A549 (cell line): ENCODE measurements around the gene GCC2.

Experiments
- CHD4 ChIP-seq: fragments of 200-600 bp; sonication (generic); IDR thresholded peaks from 2 replicates; pipeline ENCODE4 v1.6.1; 2016; ENCODE audit warnings: antibody characterized with exemption, mild to moderate bottlenecking, borderline replicate concordance
- EP300 ChIP-seq, 2 experiments: fragments of >200 bp; sonication (Bioruptor Twin); formaldehyde crosslinking; IDR thresholded peaks; 2 replicates in 1 of 2; 3 replicates in 1 of 2; pipeline ENCODE4 v1.6.1; 2016 to 2017
- NPAS2 ChIP-seq: fragments of 250-450 bp; sonication (Bioruptor Pico); IDR thresholded peaks from 2 replicates; pipeline ENCODE4 v1.8.0; 2022; ENCODE audit warnings: mild to moderate bottlenecking, moderate library complexity, borderline replicate concordance
- POLR2A ChIP-seq: IDR thresholded peaks from 2 replicates; pipeline ENCODE4 v1.6.1; 2012; ENCODE audit warnings: mild to moderate bottlenecking, low read length
- TF ChIP-seq, protein P1 (sequence below): fragments of >200 bp; sonication (Bioruptor Twin); formaldehyde crosslinking; IDR thresholded peaks from 3 replicates; pipeline ENCODE4 v1.5.1; 2016

DNA sequence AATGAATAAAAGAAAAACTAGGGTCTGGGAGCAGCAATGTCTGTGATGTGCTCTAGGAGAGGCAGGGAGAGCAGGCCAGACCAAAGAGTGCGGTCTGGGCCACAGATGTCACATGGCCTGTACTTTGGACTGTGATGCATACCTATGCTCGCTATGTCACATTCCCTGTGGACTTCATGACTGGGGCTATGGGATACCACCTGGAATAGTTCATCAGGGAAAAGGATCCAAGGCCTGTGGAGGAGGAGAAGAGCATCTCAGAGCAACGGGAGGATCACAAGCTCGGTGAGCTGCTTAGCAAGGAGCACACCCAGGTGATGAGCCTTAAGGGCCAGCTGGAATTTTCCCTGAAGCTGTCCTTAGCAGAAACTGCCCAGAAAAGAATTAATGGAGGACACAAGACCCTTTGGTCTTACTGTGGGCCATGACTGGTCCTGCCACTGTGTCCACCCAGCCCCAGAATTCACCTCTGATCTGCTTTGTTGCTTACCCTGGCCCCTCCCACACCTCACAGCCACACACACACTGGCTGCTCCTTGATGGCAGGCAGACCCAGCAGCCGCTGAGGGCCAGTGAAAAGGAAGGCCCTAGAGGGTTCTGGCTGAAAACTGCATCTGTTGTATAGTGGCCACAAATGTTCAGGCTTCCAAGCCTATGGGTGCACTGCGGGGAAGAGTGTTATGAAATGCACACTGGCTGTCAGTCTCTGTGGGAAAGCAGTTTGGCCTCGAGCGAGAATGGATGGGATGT, 25.3 kb upstream of the GCC2 start:
- TF ChIP-seq POLR2A, result no peak
- no peak for TF ChIP-seq EP300 (IDR thresholded peaks at IDR 0.05)
- no peak for TF ChIP-seq CHD4
- no peak for TF ChIP-seq NPAS2 (CRISPR knock-in tag)
- TF ChIP-seq, protein P1, sequence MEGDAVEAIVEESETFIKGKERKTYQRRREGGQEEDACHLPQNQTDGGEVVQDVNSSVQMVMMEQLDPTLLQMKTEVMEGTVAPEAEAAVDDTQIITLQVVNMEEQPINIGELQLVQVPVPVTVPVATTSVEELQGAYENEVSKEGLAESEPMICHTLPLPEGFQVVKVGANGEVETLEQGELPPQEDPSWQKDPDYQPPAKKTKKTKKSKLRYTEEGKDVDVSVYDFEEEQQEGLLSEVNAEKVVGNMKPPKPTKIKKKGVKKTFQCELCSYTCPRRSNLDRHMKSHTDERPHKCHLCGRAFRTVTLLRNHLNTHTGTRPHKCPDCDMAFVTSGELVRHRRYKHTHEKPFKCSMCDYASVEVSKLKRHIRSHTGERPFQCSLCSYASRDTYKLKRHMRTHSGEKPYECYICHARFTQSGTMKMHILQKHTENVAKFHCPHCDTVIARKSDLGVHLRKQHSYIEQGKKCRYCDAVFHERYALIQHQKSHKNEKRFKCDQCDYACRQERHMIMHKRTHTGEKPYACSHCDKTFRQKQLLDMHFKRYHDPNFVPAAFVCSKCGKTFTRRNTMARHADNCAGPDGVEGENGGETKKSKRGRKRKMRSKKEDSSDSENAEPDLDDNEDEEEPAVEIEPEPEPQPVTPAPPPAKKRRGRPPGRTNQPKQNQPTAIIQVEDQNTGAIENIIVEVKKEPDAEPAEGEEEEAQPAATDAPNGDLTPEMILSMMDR, result no peak
